Left hindlimb (tissue), 1 donor: ENCODE measurements around the gene CSNK1E.

Experiments
- DNase-seq: peaks from one replicate; pipeline ENCODE4 v3.0.0-alpha.2; 2018

The CSNK1E gene

DNA sequence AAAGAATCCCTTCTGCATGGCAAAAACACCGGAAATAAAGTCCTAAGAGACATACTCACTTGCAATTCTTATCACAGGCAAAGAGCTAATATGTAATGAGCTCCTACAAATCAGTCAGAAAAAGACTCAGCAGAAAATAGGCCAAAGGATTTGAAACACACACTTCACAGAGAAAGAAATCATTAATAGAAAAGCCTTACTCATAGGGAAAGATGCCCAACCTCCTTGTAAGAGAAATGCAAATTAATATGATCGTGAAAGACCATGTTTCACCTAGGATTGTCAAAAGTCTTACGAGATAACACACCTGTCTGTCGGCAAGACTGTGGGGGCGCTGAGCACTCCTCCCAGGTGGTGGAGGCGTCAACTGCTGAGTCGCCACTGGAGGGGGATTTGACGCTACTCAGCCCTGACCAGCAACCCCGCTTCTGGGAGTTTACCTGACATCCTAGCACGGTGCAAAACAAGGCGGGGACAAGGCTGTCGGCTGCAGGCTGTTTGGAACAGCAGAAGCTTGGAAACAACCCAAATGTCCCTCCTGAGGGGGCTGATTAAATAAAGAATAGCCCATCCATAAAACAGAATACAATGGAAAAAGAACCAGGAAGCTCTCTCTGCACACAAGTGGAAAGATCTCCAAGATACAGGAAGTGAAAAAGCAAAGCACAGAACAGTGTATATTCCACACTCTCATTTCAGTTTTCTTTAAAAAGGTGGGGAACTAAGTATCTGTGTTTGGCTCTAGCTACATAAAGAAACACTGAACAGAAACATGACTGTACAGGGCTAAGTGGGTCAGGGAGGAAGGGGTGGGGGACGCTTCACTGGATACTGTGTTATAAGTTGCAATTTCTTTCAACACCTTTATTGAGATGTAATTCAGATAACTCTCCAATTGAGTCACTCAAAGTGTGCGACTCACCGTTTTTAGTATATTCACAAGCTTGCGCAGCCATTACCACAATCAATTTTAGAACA, 11.5 kb downstream of the CSNK1E start:
- no peak for DNase-seq

DNA sequence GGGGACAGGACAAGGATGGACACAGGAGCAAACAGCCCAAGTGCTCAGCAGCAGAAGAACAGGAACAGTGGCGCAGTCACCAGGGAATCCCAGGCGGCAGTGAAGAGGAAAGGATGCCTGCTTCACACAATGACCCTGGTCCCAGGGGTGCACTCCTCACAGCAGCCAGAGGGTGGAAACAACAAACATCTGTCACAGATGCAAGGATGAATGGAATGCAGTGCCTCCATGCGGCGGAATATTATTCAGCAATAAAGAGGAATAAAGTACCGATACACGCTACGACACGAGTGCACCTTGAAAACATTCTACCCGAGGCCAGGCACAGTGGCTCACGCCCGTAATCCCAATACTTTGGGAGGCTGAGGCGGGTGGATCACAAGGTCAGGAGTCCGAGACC, 12.7 kb downstream of the CSNK1E start:
- DNase-seq, result no peak

DNA sequence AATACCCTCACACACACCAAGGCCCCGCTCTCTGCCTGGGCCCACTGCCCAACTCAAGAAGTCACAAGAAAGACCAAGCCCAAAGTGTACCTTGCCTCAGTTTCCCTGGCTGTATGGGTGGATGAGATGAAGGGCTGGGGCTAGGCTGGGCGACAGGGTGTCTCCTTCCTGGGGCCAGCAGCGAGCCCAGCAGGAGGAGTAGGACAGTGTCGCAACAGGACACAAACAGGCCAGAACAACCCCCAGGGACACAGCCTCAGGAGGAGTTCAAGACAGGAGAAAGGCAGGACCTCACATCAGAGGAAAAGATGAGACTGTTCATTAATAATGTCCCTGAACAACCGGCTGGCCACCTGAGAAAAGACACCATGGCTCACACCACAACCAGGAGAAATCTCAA, 13.3 kb downstream of the CSNK1E start:
- DNase-seq, result no peak

DNA sequence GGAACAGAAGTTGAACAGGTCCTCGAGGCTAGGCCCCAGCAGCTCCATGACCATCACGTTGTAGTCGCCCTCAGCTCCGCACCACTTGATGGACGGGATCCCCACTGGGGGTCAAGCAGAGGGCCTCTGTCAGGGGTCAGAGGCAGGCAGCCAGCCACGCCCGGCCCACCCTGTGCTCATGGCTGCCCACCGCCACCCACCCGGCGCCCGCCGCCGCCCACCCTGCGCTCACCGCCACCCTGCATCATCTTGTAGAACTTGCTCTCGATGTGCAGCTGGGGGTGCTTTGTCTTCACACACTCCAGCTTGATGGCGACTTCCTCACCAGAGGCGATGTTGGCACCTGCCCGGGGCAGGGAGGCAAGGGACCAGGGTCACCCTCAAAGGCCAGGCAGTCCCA, 14.3 kb downstream of the CSNK1E start:
- no peak for DNase-seq

DNA sequence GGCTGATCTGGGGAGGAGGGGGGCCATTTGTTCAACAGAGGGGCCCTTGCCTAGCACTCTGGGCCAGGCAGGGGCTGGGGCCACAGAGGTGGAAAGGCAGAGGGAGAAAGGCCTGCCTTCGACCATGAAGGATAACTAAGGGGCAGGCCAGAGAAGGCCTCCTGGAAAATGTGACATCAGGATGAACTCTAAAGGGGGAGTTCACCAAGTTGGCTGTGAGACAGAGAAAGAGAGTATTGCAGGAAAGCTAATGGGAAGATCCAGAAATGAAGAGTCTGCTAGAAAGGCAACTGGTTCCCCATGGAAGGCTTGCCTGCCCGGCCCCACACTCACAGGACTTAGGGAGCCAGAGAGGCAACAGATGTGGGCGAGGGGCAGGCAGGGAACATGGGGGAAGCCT, 16.3 kb downstream of the CSNK1E start:
- no peak for DNase-seq

DNA sequence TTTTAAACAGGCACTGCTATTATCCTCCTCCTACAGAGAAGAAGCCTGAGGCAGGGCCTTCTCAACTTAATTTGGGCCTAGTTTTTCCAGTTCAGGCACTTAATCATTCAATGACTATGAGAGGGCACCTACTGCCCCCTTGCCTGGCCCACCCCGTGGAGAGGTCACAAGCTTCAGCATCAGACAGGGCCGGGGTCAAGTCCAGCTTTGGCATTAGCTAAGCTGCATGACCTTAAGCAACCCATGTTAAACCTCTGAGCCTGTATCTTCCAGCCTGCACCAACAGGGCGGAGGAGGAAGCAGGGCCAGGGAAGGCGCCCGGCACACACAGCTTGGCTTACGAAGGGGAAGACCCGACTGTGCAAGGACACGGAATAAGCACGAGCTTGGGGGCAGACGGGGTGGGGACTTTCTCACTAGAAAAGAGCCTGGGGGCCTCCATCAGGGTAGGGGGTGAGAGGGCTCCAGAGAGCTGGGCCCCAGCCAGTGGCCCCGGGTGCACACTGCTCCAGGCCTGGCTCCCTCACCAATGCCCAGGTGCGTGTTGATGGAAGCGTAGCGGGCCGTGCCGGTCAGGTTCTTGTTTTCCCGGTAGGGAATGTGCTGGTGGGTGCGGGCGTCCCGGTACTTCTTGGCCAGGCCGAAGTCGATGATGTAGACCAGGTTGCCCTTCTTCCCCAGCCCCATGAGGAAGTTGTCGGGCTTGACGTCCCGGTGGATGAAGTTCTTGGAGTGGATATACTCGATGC, 16.9 kb downstream of the CSNK1E start:
- no peak for DNase-seq

DNA sequence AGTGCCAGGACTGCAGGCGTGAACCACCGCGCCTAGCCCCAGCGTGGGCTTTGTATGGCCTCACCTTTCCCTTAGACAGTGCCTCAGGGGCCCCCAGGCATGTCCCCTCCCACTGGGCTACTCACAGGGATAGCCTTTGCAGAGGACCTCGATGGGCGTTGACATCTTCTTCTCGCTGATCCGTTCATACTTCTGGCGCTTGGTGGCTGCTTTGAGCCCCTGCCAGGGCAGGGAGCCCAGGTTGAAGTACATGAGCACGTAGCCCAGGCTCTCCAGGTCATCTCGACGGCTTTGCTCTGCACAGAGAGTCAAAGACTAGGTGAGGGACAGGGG, 17.5 kb downstream of the CSNK1E start:
- no peak for DNase-seq

DNA sequence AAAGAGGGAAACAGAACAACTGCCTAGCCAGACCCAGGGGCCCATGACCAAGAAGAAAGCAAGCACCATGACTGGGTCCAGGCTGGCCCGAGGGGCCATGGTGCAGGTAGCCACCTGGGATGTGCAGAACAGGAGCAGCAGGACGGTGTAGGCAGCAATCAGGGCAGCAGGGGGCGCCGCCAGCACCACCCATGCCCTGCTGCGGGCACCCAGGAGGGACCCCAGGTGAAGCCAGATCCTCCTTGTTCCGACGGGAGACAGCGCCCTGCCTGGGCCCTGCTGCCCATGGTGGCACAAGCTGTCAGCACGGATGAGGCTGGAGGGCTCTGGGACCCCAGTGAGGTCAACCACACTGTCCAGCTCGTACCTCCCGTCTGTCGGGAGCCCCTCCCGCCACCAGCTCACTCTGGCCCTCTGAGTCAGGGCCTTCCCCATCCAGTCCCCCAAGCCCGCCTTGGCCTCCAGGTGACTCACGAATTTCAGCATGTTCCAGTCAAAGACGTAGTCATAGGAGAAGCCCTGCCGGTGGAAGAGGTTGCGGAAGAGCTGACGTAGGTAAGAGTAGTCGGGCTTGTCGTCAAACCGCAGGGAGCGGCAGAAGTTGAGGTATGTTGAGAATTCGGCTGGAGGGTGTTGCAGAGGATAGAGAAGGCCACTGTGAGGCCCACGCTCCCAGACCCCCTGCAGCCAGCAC, 18.8 kb downstream of the CSNK1E start:
- DNase-seq, result no peak

DNA sequence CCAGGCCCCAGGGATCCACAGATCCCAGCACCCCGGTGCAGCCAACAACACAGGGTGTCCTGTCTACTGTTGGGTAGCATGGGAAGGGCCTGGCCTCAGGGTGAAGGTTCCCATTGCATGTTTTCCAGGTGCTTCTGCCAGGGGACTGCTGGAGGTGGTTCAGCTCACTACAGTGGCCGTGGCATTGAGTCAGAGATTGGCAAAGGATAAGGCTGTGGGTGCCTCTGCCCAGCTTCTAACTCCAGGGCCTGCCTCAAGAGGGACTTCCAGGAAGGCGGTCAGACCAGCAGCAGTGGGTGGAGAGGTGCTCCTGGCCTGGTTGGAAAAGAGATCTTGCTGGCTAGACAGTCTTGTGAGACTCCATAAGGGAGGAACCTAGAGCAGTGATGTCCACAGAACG, 20.9 kb downstream of the CSNK1E start:
- no peak for DNase-seq

DNA sequence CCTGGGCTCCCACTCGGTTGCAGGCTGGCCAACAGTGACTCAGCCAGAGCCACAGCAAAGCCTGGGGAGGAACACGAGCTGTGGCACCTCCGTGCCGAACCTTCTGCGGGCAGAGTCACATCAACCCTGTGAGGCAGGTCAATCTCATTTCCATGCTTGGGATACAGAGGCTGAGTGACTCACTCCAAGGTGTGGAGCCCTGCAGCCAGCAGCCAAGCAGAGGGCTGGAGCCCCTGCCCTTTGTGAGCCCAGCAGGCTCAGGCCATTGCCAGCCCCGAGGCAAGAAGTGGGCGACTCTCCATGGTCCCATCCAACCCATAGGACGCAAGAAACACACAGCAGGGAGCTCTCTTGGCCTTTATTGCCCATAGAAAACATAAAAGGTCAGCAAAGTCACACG, 21.4 kb downstream of the CSNK1E start:
- no peak for DNase-seq

DNA sequence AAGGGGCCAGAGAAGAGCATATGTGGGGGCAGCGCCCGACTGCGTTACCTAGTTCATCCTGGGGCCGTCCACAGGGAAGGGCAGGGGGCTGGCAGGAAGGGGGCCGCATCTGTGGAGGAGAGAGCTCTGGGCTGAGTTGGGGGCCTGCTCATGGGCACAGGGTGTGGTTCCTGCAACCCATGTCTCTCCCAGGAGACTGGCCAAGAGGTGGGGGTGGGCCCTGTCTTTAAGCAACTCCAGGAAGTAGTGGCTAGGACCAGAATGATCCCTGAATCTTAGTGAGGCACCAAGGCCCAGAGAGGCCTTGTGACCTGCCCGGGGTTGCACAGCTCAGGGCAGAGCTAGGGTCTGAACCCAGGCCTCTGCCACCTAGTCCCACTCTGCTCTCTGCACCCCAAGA, 21.9 kb downstream of the CSNK1E start:
- DNase-seq, result no peak

DNA sequence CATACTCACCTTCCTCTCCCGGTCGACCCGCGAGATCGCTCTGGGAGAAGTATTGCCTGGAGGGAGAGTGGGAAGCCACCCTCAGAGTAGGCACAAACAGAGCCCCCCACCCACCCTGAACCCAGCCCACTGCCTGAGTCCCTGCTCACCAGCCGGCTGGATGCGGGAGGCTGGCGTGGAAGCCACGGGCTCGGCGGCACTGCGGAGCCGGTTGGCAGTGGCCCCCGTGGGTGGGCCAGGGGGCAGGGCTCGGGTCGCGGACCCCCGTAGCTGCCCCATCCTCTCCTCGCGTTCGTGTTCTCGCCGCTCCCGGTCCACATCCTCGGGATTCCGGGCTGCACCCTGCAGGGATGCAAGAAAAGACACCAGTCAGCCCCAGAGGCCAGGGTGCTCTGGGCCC, 23.0 kb downstream of the CSNK1E start:
- no peak for DNase-seq

DNA sequence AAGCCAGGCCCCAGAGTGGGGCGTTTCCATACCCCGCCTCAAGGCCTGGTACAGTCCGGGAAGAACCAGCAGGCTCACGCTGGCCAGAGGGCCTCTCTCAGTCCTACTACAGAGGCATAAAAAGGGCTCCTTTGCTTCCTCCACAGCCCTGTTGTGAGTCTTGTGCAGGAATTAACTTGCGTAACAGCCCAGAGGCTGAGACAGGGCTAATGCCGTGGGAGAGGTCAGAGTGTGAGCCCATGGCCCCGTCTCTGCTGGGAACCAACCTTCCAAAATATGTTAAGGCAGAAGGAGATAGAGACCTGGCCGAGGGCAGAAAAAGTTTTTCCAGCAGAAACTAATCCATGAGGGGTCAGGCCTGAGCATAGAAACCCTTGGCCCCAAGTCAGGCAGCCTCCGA, 24.5 kb downstream of the CSNK1E start:
- no peak for DNase-seq

DNA sequence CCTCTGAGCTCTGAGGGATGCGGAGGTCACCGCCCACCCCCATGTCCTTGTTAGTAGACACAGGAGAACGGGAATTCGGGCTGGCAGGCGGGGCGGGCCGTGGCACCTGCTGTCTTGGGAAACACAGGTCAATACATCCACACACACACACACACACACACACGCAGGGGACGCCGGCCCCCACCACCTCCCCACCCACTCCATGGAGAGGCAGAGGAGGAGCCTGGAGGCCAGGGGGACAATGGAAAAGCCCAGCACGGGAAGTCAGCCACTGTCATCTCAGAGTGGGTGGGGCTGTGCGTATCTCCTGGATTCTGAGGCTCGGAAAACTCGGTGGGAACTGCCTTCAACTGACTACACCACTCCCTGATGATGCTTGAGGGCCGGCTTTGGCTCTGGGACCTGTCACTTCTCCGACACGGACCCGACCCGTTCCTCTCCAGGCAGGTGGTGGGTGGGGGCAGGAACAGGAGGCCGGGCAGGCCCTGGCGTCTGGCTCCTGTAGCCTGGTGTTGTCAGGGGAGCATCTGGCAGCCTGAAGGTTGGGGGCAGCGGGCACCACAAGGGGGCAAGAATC, 25.9 kb downstream of the CSNK1E start:
- DNase-seq, result no peak

DNA sequence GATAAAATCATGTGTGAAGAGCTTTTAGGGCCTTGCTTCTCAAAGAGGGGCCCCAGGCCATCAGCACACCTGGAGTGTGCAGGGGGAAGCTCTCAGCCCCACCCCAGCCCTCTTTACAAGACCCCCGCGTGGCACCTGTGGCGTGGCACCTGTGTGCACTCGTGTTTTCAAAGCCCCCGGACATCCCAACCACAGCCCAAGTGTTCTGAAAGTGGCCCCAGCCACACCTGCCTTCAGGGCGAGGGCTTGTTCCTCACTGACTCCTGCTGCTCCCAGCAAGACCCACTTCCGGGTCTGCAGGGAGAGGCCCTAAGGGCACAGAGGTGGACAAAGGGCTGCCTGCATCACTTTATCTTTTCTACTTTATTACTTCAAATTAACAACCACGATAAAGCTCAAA, 26.9 kb downstream of the CSNK1E start:
- DNase-seq, result no peak

DNA sequence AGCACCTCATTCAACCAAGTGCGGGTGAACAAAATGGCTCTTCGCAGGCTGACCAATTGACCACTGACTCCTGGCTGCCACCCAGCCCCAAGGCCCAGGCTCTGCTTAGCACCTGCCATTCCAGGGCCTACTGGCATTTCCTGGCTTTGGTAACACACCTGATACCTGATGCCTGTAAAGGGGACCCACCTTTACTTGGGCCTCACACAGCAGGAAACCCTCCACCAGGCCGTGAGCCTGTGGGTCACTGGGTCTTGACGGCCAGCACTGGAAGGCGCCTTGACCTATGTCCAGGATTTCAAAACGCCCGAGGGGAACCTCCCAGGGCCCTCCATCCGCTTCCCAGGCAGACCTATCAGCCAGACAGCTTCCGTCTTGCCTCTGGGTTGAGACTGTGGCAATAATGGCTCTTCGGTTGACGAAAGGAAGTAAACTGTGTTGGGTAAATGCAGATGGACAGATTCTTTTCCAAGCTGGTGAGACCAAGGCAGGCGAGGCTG, 27.6 kb downstream of the CSNK1E start:
- no peak for DNase-seq

DNA sequence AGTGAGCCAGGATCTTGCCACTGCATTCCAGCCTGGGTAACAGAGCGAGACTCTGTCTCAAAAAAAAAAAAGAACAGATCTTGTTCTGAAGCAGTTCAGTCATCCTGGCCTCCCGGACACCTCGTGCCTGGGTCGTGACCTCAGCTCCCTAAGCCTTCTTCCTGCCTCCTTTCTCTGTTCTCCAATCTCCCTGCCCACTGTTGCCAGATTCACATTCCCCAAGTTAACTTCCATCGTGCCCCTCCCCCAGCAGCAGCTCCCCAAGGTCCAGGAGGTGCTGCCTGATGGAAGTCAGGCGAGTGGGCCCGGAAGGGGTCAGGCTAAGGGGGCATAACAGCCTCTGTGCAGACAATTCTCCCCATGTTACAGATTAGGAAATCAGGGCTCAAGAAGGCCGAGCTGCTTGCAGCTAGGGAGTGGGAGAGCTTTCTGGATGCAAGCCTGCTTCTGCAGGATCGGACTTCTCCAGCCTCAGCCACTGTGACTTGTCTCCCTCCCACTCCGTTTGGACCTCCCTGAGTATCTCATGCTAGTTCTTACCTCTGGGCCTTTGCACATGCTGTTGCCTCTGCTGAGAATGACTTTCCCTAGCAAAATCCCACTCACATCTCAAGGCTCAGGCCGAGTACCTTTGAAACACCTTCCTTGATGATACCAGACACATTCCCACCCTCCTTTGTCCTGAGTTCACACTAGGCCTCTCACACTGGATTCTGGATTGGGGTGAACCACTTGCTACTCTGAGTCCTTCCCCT, 30.1 kb downstream of the CSNK1E start:
- DNase-seq, result no peak

DNA sequence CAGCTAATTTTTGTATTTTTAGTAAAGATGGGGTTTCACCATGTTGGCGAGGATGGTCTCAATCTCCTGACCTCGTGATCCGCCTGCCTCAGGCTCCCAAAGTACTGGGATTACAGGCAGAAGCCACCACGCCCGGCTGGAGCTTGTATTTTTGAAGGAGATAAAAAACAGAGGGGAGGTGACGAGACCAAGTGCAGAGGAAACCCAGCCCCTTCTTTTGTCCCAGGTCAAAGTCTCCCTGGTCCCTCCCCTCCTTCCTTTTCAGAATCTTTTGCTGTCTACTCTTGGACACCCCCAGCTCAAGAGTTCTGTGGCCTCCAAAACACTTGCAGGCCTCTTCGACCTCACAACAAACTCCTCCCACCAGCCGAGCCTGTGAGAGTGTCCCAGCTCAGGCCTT, 32.2 kb downstream of the CSNK1E start:
- no peak for DNase-seq

DNA sequence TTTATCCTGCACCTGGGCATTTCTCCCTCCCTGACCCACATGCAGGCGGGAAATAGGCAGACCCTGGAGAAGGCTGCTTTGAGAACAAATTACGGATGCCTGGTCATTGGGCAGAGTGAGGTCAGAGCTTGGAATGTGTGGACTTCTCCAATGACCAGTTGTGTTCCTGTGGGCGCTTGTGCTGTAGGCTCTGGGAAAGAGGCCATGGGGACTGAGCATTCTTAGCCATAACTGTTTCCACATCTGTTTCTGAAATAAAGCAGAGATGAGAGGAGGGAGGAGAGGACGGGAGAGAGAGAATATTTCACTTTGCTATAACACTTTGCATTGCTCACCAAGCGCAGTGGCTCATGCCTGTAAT, 33.2 kb downstream of the CSNK1E start:
- DNase-seq, result peak; percentile 73

DNA sequence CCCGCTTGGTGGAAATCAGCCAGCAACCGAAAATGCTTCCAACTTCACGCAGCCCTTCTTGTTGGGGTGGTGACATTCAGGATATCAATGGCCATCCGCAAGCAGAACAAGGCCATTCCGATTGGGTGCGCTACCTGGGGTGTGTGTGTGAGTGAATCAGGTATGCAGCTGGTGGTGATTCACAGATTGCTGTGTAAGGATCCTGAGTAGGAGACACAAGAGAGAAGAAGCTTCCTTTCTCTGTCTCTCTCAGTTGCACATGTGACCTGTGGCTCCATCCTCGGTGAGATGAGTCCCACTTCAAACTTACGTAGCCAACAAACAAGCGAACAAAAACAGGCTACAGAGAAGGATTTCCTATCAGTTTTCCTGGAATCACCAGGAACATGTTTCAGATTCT, 34.8 kb downstream of the CSNK1E start:
- no peak for DNase-seq

DNA sequence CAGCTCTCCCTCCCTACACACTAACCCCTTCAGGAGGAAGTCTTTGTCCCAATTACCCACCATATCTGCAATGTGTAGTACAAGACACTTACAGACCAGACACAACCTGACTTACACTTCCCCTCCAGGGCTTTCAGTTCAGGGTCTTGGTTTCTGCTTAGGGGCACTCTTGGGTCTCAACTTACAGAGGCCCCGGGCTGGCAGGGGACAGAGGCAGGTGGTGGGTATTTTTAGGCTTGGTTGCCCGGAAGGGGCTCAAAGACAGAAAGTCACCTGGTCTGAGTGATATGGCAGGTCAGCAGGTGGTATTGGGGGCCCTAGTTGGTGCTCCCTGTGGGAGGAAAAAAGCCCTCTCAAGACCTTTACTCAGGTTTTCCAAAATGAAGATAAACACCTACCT, 41.1 kb downstream of the CSNK1E start:
- no peak for DNase-seq

DNA sequence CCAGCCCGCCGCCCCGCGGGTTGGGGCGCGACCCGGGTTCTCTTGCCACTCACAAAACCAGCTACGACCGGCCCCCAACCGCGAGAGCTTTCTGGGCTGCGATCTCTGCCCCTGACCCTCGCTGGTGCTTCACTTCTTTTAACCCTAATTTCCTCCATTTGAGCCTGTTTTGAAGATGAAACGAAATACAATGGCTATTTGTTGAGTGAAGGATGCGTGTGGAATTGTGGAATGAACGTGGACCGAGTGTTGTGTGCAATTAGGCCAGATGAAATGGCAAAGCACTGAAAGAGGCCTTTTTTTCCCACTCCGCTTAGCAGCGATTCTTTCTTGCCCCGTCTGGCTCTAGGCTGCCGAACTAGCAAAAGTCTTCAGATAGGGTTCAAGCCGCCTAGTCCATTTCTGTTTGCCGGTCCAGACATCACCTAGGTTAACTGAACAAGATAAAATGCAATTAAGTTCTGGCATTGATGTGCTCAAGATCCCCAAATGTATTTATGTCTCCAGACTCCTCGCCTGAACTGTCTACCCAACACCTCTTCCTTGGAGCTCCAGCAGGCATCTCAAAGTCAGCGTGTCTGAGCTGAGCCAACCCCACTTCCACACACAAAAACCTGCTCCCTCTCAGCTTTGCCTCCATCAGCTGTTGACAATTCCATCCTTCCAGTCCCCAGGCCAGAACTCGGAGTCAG, 44.0 kb downstream of the CSNK1E start:
- no peak for DNase-seq
